Endothelial cell of umbilical vein (primary cell): ENCODE results near the gene SORCS3.

Experiments
- FOS ChIP-seq: IDR thresholded peaks from 2 replicates; pipeline ENCODE4 v1.6.1; 2011; ENCODE audit warnings: mild to moderate bottlenecking, low read length, moderate library complexity, borderline replicate concordance; ENCODE audit not compliant: insufficient read depth
- JUN ChIP-seq: IDR thresholded peaks from 2 replicates; pipeline ENCODE4 v1.6.1; 2011; ENCODE audit warnings: borderline replicate concordance, low read depth; ENCODE audit not compliant: insufficient read length, insufficient read depth
- POLR2A ChIP-seq: IDR thresholded peaks from 2 replicates; pipeline ENCODE4 v1.6.1; 2012; ENCODE audit warnings: low read depth, mild to moderate bottlenecking, control low read depth, low read length
- POLR2AphosphoS5 ChIP-seq: IDR thresholded peaks from 2 replicates; pipeline ENCODE4 v1.6.1; 2012; ENCODE audit warnings: low read depth, mild to moderate bottlenecking, control low read depth, low read length, moderate library complexity; ENCODE audit not compliant: insufficient read depth
- TF ChIP-seq, protein P1 (sequence below), 2 donors: IDR thresholded peaks; 1 replicate in 1 of 2; 2 replicates in 1 of 2; pipeline ENCODE4 v1.5.1; 2011; ENCODE audit warnings: low read length in 2 of 2, mild to moderate bottlenecking in 2 of 2, moderate library complexity in 2 of 2, control low read depth in 1 of 2, inconsistent platforms in 1 of 2, low read depth in 1 of 2; ENCODE audit not compliant: insufficient read depth in 1 of 2; ENCODE audit errors: extremely low read depth in 1 of 2
- TF ChIP-seq, protein P2 (sequence below): IDR thresholded peaks from 2 replicates; pipeline ENCODE4 v1.6.1; 2011; ENCODE audit not compliant: insufficient read depth, insufficient read length

DNA sequence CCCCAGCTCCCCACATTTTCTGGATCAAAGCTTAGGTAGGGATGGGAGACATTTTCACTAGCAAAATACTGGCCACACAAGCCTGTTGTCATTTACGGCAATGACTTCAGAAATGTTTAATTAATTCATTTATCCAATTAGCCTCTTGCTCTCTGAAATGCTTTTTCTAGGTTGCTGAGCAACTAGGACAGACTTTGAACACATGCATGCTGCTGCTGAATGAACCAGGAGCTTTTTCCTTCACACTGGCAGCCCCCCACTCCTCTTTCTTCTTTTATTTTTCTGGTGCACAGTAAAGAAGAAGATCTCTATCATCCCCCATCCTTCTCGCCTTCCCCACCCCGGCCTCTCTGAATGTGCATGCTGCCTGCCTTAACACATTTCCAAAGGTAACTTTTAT lies 22.5 kb downstream of the SORCS3 start:
- TF ChIP-seq FOS (no peak), POLR2A (no peak), POLR2AphosphoS5 (no peak), JUN (no peak)
- TF ChIP-seq, protein P1, sequence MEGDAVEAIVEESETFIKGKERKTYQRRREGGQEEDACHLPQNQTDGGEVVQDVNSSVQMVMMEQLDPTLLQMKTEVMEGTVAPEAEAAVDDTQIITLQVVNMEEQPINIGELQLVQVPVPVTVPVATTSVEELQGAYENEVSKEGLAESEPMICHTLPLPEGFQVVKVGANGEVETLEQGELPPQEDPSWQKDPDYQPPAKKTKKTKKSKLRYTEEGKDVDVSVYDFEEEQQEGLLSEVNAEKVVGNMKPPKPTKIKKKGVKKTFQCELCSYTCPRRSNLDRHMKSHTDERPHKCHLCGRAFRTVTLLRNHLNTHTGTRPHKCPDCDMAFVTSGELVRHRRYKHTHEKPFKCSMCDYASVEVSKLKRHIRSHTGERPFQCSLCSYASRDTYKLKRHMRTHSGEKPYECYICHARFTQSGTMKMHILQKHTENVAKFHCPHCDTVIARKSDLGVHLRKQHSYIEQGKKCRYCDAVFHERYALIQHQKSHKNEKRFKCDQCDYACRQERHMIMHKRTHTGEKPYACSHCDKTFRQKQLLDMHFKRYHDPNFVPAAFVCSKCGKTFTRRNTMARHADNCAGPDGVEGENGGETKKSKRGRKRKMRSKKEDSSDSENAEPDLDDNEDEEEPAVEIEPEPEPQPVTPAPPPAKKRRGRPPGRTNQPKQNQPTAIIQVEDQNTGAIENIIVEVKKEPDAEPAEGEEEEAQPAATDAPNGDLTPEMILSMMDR (IDR thresholded peaks at IDR 0.05; ENCODE audit: extremely low read depth in 1 of 2, insufficient read depth in 1 of 2, low read depth in 1 of 2, low read length in 2 of 2), result no peak
- TF ChIP-seq, protein P2, sequence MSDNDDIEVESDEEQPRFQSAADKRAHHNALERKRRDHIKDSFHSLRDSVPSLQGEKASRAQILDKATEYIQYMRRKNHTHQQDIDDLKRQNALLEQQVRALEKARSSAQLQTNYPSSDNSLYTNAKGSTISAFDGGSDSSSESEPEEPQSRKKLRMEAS, result no peak
